Caco-2 (cell line): ENCODE measurements around the gene IPO11. TPM values are rescaled to one million over a fixed set of nuclear protein-coding genes. Genes with fewer than 3 reads are reported as not detected.
"Not testable (repeated sequence)": the region's sequence is repeated elsewhere in the genome, so short reads cannot be mapped to it uniquely, and the experiment has no call there.

Experiments
- BruUV-seq: library from RNA; stranded (reverse); fragments of 400-500 nt; replicated peaks from 2 replicates; lab custom pipeline; 2021; lab: Mats Ljungman, UMichigan
- CTCF ChIA-PET: fragments of 300-600 bp; sonication (Branson Sonifier 250); formaldehyde crosslinking; loops from one replicate; lab custom pipeline; 2022; ENCODE audit warnings: antibody characterized with exemption; lab: Charles Lee
- POLR2A ChIA-PET: fragments of 300-600 bp; sonication (Branson Sonifier 250); formaldehyde crosslinking; loops from one replicate; lab custom pipeline; 2022; ENCODE audit warnings: antibody characterized with exemption; lab: Charles Lee
- DNase-seq, 2 experiments: peaks; one replicate each; pipeline versions ENCODE4 v3.0.0 to v3.0.0-alpha.2; 2020 to 2022
- H3K27me3 ChIP-seq: replicated peaks from 2 replicates; pipeline ENCODE4 v1.6.0; 2011; ENCODE audit warnings: low read length; ENCODE audit not compliant: control insufficient read depth, insufficient read depth
- H3K36me3 ChIP-seq: 2 replicates; pipeline ENCODE4 v1.5.1; 2011; ENCODE audit warnings: low read length; ENCODE audit not compliant: control insufficient read depth, insufficient read depth
- H3K4me1 ChIP-seq: fragments of 250-450 bp; sonication (Bioruptor Pico); 2 replicates; pipeline ENCODE4 v1.5.1; 2020; ENCODE audit warnings: mild to moderate bottlenecking
- H3K4me3 ChIP-seq: 2 replicates; pipeline ENCODE4 v1.5.1; 2011; ENCODE audit warnings: low read depth, mild to moderate bottlenecking, control low read depth, low read length
- H3K9me3 ChIP-seq: fragments of 250-450 bp; sonication (Bioruptor Pico); 2 replicates; pipeline ENCODE4 v1.5.1; 2020; ENCODE audit warnings: mild to moderate bottlenecking, moderate library complexity
- H3K27ac Mint-ChIP-seq: one replicate; pipeline ENCODE4 v1.8.0; 2022; ENCODE audit warnings: mixed read lengths; ENCODE audit not compliant: unreplicated experiment
- H3K27me3 Mint-ChIP-seq: one replicate; pipeline ENCODE4 v1.8.0; 2022; ENCODE audit warnings: mixed read lengths; ENCODE audit not compliant: insufficient read depth, unreplicated experiment
- H3K36me3 Mint-ChIP-seq: one replicate; pipeline ENCODE4 v1.8.0; 2022; ENCODE audit warnings: mild to moderate bottlenecking, mixed read lengths; ENCODE audit not compliant: insufficient read depth, unreplicated experiment
- H3K4me1 Mint-ChIP-seq: one replicate; pipeline ENCODE4 v1.8.0; 2022; ENCODE audit warnings: low read depth, mixed read lengths; ENCODE audit not compliant: unreplicated experiment
- H3K4me3 Mint-ChIP-seq: one replicate; pipeline ENCODE4 v1.8.0; 2022; ENCODE audit warnings: mild to moderate bottlenecking, moderate library complexity, mixed read lengths; ENCODE audit not compliant: unreplicated experiment
- H3K9me3 Mint-ChIP-seq: one replicate; pipeline ENCODE4 v1.8.0; 2022; ENCODE audit warnings: mixed read lengths; ENCODE audit not compliant: unreplicated experiment
- CTCF ChIP-seq, 2 experiments: fragments of 200-600 bp in 1 of 2; IDR thresholded peaks; 1 replicate in 1 of 2; 2 replicates in 1 of 2; pipeline versions ENCODE4 v1.5.1 to v1.8.0; 2011 to 2022; ENCODE audit warnings: antibody characterized with exemption in 1 of 2, control low read depth in 1 of 2, inconsistent platforms in 1 of 2, low read depth in 1 of 2, low read length in 1 of 2, mild to moderate bottlenecking in 1 of 2, moderate library complexity in 1 of 2; ENCODE audit not compliant: insufficient read depth in 1 of 2, severe bottlenecking in 1 of 2, unreplicated experiment in 1 of 2
- intact Hi-C: fragments of 100-400 bp; cut with micrococcal nuclease; formaldehyde crosslinking; loops from one replicate; pipeline ENCODE4 v1.10.0; 2022; ENCODE audit not compliant: unreplicated experiment
- total RNA-seq: library from RNA; stranded (reverse); gene quantifications from 2 replicates; pipeline ENCODE4 v1.2.3, GENCODE V29; 2022

IPO11 gene
- total RNA-seq, 1 experiment from 2014 or later, result 54.1 TPM

DNA sequence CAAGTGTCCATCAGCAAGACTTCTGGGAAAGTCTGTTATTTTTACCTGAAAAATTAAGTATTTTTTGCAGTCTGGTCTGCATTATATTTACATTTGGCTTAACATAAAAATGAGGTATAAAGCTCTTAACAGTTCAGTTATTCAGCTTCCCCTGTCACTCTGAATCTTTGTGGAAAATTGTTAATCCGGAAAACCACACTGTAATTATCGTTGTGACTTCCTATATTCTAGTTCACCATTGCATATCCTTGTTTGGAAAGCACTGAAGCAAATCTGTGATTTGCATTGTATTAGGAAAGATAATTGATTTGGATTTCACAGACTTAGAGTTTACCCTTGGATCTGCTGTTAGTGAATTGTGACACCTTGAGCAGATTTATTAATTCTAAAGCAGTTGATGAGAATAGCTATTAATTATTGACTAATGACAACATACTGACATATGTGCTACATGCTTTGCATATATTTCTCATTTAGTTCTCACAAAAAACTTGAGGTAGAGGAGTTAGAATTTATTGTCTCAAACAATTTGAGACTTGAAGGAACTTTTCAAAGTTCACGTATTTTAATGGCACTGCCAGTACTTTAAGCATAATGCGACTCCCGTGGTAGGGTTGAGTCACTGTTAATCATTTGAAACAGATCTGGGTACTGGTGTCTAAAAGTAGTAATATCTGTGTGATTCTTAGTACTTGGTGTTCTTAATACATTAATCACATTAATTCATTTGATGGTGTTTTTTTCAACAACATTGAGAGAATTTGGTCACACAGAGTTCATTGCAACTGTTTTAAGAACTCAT is 94.3 kb downstream of the IPO11 start:
- peaks cover 21% of the 10 kb centered on the region for H3K36me3 Mint-ChIP-seq
- no peaks in the 10 kb centered on the region for H3K4me1 Mint-ChIP-seq
- no peaks in the 10 kb centered on the region for H3K9me3 ChIP-seq
- POLR2A ChIA-PET, result no interaction called here
- H3K36me3 ChIP-seq, result no peaks in the 10 kb centered on the region
- H3K9me3 Mint-ChIP-seq, result no peaks in the 10 kb centered on the region
- no TSS peak for BruUV-seq
- H3K27ac Mint-ChIP-seq, result no peak overlapping the region
- no peak overlapping the region for H3K4me3 ChIP-seq
- no peaks in the 10 kb centered on the region for H3K27me3 ChIP-seq
- no peak for DNase-seq
- H3K4me1 ChIP-seq, result no peaks in the 10 kb centered on the region
- H3K27me3 Mint-ChIP-seq, result no peaks in the 10 kb centered on the region
- CTCF ChIA-PET, result no interaction called here
- intact Hi-C loops, result no loop called here
- TF ChIP-seq CTCF (IDR thresholded peaks at IDR 0.05; ENCODE audit: insufficient read depth in 1 of 2, low read depth in 1 of 2, low read length in 1 of 2, severe bottlenecking in 1 of 2, unreplicated experiment in 1 of 2), result no peak
- no peak overlapping the region for H3K4me3 Mint-ChIP-seq

DNA sequence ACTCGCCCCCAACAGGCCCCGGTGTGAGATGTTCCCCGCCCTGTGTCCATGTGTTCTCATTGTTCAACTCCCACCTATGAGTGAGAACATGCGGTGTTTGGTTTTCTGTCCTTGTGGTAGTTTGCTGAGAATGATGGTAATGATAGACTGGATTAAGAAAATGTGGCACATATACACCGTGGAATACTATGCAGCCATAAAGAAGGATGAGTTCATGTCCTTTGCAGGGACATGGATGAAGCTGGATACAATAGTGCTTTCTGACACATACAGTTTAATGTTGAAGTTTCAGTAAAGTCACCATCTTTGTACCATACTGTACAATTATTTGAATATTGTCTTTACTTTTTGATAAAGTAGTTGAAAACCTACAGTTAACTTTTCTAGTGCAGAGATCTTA is 96.2 kb downstream of the IPO11 start:
- H3K4me1 ChIP-seq, H3K4me1 Mint-ChIP-seq, H3K27me3 Mint-ChIP-seq, H3K9me3 ChIP-seq, POLR2A ChIA-PET, H3K9me3 Mint-ChIP-seq, intact Hi-C loops, H3K27me3 ChIP-seq, DNase-seq, H3K36me3 ChIP-seq, BruUV-seq, CTCF ChIA-PET, H3K27ac Mint-ChIP-seq, H3K4me3 ChIP-seq, H3K4me3 Mint-ChIP-seq: not testable (repeated sequence)
- H3K36me3 Mint-ChIP-seq, result peaks cover 16% of the 10 kb centered on the region

GRCh38 chr5:62509806-62510205 is 97.2 kb downstream of the IPO11 start:
- Mint-ChIP-seq H3K4me3 (no peak overlapping the region), H3K9me3 (no peaks in the 10 kb centered on the region), H3K36me3 (peaks cover 16% of the 10 kb centered on the region), H3K4me1 (no peaks in the 10 kb centered on the region), H3K27me3 (no peaks in the 10 kb centered on the region), H3K27ac (no peak overlapping the region)
- DNase-seq, result no peak
- CTCF ChIA-PET, result no interaction called here
- intact Hi-C loops, result no loop called here
- TF ChIP-seq CTCF (IDR thresholded peaks at IDR 0.05; ENCODE audit: insufficient read depth in 1 of 2, low read depth in 1 of 2, low read length in 1 of 2, severe bottlenecking in 1 of 2, unreplicated experiment in 1 of 2), result no peak
- POLR2A ChIA-PET, result no interaction called here
- Histone ChIP-seq H3K4me1 (no peaks in the 10 kb centered on the region), H3K9me3 (no peaks in the 10 kb centered on the region), H3K36me3 (no peaks in the 10 kb centered on the region), H3K27me3 (no peaks in the 10 kb centered on the region), H3K4me3 (no peak overlapping the region)
- no TSS peak for BruUV-seq

- CTCF ChIA-PET, H3K4me3 ChIP-seq: not testable (repeated sequence)
- peaks cover 31% of the 10 kb centered on the region for H3K36me3 Mint-ChIP-seq
Measured at GRCh38 chr5:62513085-62513484, 100.5 kb downstream of the IPO11 start.

More at GRCh38 chr5:62513085-62513484, 100.5 kb downstream of the IPO11 start:
- H3K4me1 ChIP-seq, intact Hi-C loops, H3K36me3 ChIP-seq, H3K27ac Mint-ChIP-seq, H3K9me3 Mint-ChIP-seq, H3K4me3 Mint-ChIP-seq, BruUV-seq, H3K9me3 ChIP-seq, DNase-seq, H3K27me3 ChIP-seq, POLR2A ChIA-PET, H3K27me3 Mint-ChIP-seq, H3K4me1 Mint-ChIP-seq: not testable (repeated sequence)
